HG03108 (cell line): ENCODE measurements around the gene NRG3.
"Not testable (repeated sequence)": the region's sequence is repeated elsewhere in the genome, so short reads cannot be mapped to it uniquely, and the experiment has no call there.

ENCODE experiments used
- ATAC-seq: cut with Tn5 transposase; IDR thresholded peaks from one replicate; pipeline ENCODE4 v1.9.1; 2021; ENCODE audit warnings: moderate library complexity; ENCODE audit not compliant: unreplicated experiment

The NRG3 gene

GRCh38 chr10:82267960-82268359, 393.0 kb downstream of the NRG3 start:
- ATAC-seq: no peak

GRCh38 chr10:82277591-82277990, 402.6 kb downstream of the NRG3 start:
- ATAC-seq: no peak

GRCh38 chr10:82278401-82279182, 403.6 kb downstream of the NRG3 start:
- ATAC-seq: no peak

GRCh38 chr10:82282782-82283456, 407.9 kb downstream of the NRG3 start:
- no peak for ATAC-seq

- no peak for ATAC-seq
These were observed 409.2 kb downstream of the NRG3 start for GRCh38 chr10:82284180-82284579.

- ATAC-seq: no peak
These were observed 413.5 kb downstream of the NRG3 start for GRCh38 chr10:82288461-82288881.

- ATAC-seq: no peak
These were observed 415.0 kb downstream of the NRG3 start for GRCh38 chr10:82289945-82290344.

- no peak for ATAC-seq
These were observed 419.9 kb downstream of the NRG3 start for GRCh38 chr10:82294874-82295378.

GRCh38 chr10:82308641-82309040, 433.6 kb downstream of the NRG3 start:
- no peak for ATAC-seq

GRCh38 chr10:82310839-82311238, 435.8 kb downstream of the NRG3 start:
- ATAC-seq: no peak

- ATAC-seq: no peak
These were observed 438.4 kb downstream of the NRG3 start for GRCh38 chr10:82313401-82313800.

GRCh38 chr10:82318534-82318933, 443.5 kb downstream of the NRG3 start:
- ATAC-seq: no peak

GRCh38 chr10:82319074-82319473, 444.1 kb downstream of the NRG3 start:
- ATAC-seq: no peak

GRCh38 chr10:82319562-82319961, 444.6 kb downstream of the NRG3 start:
- ATAC-seq: no peak

GRCh38 chr10:82321724-82322123, 446.7 kb downstream of the NRG3 start:
- ATAC-seq: no peak

- ATAC-seq: no peak
These were observed 456.7 kb downstream of the NRG3 start for GRCh38 chr10:82331716-82332115.

- ATAC-seq: no peak
These were observed 460.8 kb downstream of the NRG3 start for GRCh38 chr10:82335831-82336230.

- no peak for ATAC-seq
These were observed 465.2 kb downstream of the NRG3 start for GRCh38 chr10:82340166-82340565.

GRCh38 chr10:82349590-82349989, 474.6 kb downstream of the NRG3 start:
- ATAC-seq: not testable (repeated sequence)

GRCh38 chr10:82353381-82353780, 478.4 kb downstream of the NRG3 start:
- no peak for ATAC-seq

GRCh38 chr10:82358486-82359099, 483.6 kb downstream of the NRG3 start:
- no peak for ATAC-seq

- ATAC-seq: no peak
These were observed 486.3 kb downstream of the NRG3 start for GRCh38 chr10:82361256-82361655.
